GM10847 (cell line): ENCODE measurements around the gene TRAF3IP1.

Experiments
- POLR2A ChIP-seq: IDR thresholded peaks from 2 replicates; pipeline ENCODE4 v1.6.1; 2011; ENCODE audit not compliant: insufficient read length; ENCODE audit errors: extremely low read depth

TRAF3IP1 gene

DNA sequence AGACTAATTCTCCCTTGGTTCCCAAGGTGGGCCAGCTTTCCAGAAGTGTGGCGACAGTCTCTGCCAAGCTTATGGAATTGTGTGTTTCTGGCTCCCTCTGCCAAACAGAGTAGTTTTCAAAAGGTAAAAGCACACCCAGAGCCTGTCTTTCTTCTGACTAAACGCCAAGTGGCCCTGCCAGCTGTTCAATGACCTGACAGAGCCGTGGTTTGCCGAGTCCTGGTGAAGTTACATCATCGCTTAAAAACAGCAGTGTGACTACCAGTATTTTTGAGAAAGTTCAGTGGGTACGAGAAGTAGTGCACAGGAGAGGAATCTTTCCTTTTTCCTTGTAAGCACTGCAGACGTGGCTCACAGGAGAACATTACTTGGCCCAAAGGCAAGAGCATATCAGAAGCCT lies 33.8 kb upstream of the TRAF3IP1 start:
- TF ChIP-seq POLR2A: no peak

DNA sequence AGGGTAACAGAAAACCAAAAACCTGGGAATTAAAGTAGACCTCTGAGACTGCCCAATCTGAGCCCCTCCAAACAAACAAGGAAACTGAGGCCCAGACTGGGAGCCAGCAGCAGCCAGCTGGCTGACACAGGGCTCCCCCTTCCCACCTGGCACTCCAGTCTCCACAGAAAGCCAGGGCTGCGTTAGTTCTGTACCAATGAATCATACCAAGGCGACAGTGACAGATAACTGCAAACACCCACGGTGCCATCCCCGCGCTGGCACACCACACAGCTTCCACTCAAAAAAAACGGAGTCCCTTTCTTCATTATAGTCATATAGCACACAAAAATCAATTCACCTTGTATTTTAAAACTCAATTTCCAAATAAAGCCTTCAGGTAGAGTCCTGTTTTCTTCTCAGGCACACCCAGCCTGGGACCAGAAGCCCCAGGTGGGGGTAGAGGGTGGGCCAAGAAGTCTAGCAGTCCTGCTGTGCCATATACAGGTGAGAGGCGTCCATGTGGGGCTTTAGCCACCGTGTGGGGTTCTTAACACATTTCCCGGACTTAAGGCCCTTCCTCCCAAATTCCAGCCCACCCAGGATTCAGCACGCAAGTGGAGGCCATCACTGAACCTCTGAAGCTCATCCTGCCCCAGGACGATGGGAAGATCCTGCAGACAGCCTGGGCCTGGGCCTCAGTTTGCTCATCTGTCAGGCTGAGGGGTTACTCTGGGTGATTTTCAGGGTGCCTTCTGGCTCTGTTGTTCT lies 33.2 kb upstream of the TRAF3IP1 start:
- no peak for TF ChIP-seq POLR2A

DNA sequence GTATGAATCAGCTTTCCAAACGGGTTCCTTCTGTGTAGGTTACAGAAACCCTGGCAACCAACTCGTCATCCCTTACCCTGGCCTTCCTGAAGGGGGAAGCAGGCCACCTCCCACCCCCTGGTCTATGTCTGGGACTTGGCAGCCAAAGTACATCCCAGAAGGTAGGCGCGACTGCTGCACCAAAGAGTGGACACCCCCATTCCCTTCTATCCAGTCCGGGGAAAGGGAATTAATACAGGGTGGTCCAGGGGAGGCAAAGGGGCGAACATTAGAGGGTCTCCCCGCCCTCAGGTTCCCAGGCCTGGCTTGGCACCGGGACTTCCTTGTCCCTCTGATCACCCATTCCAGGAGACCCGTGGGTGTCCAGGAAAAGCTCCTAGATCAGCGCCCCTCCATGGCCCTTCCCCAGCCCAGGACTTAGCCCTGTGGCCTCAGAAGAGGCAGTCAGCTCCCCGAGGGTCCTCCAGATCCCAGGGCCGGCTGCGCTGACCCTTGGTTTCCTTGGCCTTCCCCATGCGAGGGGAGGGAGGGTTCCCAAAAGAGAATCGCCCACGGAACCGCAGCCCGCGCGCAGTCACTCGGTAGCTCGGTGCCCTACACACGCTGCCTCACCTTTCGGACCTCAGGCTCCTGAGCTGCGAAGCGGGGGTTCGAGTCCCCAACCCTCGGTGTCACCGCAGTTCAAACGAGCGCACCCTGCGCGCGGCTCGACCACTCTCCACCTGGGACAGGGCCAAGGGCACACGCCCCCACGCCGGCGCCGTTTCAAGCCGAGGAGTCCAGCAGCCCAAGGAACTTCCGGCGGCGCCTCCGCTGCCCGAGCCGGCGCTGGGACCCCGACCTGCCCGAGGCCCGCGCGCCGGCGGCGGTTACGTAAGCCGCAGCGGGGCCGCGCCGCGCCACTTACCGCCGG lies 32.3 kb upstream of the TRAF3IP1 start, which contains the start of gene PER2:
Gene PER2, minus strand, starts transcription at position 874 of the 913 bp plus-strand sequence. CDS start 10,674 bp downstream, outside the sequence.
- TF ChIP-seq POLR2A: no peak

DNA sequence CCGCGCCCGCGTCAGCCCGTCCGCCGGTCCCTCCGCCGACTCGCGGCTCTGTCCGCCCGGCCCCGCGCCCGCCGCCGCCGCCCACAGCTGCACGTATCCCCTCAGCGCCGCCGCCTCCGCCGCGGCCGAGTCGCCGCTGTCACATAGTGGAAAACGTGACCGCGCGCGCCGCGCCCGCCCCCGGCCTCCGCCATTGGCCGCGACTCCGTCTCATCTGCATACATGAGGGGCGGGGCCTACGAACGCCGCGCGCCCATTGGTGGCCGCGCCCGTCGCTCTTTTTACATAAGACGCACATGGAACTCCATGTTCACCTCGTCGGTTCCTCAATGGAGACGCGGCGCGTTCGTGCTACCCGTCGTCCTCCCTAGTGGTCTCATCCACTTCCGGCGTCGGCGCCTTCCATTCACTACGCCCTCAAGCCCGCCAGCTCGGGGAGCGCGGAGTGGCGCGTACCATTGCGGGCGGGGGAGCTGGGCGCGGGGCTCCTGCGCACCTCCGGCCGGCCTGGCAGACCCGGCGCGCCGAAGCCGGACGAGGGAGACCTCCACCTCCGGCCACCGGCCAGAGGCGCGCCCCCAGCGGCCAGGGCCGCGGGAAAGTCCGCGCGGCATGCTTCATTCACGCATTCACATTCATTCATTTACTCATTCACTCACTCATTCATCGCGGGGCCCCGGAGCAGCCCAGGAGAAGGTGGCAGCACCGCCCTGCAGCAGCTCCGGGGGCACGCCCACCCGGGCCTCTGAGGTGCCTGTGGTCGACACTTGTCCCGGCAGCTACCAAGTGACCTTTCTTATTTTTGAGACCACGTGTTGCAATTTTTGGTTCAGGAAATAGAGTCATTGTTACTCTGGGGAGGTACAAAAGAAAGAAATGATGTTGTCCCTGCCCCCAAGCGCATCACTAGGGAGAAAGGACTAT lies 31.4 kb upstream of the TRAF3IP1 start:
- TF ChIP-seq POLR2A: peak; percentile 69

DNA sequence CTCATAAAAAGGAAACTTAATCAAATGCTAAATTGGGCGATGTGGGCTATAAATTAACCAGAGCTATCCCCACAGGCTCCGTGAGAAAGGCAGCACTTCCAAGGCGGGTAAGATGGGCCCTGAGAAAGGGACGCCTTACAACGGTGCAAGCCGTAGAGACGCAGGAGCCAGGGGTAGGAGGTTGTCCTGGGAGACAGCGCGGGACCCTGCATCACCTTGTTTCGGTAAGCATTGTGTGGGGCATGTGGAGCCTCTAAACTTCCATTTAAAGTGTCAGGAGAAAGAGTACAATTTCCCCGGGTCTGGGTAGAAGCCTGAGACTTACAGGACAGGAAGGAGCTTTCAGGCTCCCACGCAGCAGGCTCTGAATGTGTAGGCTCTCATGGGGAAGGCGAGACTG lies 30.7 kb upstream of the TRAF3IP1 start:
- TF ChIP-seq POLR2A: no peak

DNA sequence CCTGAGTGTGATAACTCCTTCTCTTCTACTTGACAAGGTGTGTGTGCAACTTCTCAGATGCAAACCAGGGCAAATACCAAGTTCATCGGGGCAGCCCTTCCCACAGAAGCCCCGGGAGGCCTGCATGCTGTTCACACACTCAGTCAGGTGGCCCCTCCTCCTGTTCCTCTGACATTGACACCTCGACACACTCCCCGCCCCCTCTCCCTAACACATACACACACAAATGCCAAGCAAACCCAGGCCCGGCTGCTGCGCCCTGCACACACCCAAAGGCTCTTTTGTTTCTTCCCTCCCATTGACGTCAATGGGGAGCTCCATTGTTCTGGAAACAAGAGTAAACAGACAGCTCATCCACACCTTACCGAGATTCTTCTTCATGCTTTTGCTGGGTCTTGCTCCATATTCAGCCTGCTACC lies 30.2 kb upstream of the TRAF3IP1 start:
- TF ChIP-seq POLR2A: no peak

DNA sequence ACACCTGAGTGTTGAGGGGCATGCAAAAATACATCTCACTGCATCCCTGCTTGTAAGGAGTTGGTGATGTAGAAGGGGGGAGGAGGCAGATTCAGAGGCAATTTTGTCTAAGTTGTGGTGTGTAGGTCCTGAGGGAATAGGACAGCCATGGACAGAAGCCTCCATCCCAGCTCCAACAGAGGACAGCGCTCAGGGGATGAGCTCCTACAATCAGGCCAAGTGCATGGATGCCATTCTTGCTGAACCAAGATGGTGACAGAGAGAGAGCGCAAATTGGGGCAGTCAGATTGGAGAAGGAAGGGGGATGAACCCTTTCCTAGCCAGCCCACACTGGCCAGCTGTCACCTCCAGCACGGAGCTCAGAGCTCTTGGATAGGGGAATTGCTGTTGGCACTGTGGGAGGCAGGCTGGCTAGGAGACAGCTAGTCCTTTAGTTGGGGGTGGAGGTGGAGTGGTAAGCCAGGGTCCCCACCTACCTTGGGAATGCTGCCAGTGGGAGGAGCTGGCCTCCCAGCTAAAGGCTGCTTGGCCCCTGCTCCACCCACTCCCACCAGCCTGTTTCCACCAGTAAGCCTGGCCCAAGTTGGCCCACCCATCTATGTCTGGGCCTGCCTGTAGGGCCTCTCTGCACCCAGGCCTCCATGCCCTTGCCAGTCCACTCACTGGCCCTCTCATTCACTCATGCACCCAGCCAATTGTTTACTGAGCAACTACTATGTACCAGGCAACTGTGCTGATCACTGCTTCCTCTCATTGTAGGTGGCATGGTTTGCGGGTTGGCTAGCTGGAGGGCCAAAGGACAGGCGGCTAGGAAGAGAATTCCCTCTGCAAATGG lies 29.4 kb upstream of the TRAF3IP1 start:
- no peak for TF ChIP-seq POLR2A

DNA sequence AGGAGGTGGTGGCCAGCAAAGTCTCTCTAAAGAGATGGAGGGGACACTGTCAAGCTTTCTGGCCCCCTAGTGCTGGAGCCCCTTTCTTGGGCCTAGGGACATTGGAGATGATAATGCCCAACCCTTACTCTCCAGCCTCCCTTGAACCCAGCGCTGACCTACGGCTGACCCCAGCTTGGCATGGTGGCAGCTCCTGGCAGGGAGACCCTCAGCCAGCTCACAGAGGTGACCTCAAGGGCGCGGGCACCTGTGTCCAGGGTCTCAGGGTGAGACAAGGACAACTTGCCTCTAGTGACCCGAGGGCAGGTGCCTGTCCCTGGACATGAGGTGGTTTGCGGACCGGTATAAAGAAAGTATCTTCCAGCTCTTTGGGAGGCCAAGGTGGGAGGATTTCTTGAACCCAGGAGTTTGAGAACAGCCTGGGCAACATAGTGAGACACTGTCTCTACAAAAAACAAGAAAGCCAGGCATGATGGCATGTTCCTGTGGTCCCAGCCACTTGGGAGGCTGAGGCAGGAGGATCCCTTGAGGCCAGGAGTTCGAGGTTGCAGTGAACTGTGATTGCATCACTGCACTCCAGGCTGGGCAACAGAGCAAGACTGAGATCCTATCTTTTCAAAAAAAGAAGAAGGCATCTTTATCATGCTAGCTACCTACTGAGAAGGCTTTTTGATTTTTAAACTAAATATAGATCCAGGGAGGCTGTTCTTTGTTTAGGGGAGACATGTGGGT lies 28.6 kb upstream of the TRAF3IP1 start:
- TF ChIP-seq POLR2A: no peak

DNA sequence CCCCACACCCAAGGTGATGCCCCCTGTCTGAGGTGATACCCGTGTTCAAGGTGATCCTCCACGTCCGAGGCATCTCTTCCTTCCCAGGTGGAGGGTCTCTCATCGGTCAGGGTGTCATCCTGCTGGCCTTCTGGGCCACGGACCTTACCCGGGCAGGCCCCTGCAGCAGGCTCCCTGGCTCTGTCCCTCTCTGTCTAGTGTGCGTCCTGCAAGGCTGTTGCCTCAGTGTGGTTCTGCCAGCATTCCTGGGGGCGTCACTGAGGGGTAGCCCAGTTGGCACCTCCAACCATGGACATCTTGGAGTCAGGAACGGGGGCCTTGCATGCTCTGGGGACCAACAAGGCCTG lies 26.3 kb upstream of the TRAF3IP1 start:
- no peak for TF ChIP-seq POLR2A

DNA sequence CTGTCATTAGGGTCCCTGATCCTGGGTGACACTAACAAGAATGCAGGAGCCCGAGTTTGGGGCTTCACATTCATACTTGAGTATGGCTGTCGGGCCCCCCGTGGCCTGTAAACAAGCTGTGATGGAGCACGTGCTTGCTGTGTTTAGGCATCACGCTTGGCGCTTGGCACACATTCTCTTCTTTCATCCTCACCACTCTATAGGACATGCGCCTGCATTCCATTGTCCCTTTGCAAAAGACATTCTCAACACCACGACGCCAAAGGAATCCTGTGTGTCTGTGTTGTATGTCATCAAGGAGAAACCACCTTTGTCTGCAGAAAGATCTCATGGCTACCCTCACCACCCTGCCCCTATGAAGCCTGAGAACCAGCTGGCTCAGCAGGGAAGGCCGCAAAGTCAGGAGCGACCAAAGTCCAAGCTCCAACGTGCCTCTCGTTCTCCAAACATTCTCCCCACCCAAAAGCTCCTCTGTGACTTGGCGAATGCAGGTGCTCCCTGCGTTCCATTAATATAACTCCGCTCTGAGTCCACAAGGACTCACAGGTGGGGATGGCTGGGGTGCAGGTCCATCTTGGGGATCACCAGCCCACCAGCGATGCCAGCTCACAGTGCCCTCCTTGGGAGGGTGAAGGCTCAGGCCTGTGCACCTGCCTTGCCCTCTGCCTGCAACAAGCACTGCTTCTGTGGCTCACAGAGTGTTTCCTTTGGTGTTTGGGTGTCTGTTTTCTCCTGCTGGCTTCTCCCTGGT lies 25.8 kb upstream of the TRAF3IP1 start:
- no peak for TF ChIP-seq POLR2A

DNA sequence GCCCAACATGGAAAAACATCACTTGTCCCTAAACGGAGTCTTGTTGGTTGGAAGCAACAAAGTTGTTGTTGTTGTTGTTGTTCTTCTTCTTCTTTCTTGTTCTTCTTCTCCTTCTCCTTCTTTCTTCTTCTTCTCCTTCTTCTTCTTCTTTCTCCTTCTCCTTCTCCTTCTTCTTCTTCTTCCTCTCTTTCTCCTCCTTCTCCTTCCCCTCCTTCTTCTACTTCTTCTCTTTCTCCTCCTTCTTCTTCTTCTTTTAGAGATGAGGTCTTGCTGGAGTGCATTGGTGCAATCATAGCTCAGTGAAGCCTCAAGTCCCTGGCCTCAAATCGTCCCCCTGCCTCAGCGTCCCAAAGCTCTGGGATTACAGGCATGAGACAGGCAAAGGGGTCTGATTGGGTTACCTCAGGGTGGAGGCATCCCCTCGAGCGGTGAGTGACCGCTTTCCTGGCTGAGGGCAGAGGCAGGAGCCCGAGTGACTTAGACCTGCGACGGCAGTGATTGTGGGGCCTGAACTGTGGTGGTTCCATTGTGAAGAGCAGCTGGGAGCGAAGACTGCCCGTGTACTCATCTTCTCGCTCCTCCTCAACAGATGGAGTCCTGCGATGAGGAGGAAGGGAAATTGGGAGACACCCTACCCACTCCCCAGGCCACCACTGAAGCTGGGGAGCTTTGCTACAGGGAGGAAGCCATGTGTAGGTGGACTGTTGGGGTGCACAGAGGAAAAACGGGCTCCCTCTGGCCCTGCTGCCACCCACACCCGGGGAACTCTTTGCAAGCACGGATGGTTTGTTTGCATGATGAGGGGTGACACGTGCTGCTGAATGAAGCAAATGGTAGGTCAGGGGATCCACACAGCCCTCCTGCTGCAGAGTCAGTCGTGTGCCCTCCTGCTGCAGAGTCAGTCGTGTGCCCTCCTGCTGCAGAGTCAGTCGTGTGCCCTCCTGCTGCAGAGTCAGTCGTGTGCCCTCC lies 24.9 kb upstream of the TRAF3IP1 start:
- no peak for TF ChIP-seq POLR2A

DNA sequence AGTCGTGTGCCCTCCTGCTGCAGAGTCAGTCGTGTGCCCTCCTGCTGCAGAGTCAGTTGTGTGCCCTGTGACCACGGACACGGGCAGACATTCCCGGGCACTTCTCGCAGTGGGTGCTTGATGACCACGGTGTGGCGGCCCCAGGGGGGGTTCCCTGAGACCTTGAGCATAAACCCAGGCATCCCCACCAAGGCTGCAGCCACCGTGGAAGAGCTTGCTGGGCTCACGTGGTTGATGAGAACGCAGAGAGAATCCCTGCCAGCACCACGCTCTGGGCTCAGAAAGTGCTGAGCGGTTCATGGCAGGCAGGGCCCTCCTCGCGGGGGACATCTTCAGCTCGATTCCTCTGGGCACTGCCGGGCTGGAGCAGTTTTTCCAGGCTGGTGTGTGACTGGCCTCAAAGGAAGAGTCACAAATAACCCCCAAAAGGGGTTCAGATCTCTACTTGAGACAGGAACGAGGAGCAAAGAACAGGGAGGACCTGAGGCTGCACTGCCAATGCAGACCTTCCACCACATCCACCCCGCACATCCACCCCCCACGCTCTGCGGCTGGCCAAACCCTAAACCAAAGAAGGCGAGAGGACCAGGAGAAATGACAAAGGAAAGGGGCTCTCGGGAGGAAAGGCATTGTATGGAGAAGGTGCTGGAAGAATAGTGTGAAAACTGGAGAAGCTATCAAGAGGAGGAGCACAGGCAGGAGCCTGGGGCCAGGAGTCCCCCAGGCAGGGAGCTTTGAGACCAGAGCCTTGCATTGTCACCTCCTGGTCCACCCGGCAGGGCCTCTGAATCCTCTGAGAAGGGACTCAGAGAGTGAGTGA lies 23.5 kb upstream of the TRAF3IP1 start:
- TF ChIP-seq POLR2A: no peak
